MM.1S (cell line): Measurements from ENCODE around the gene IL17RE.

Experiments
- CTCF ChIP-seq: fragments of 300-600 bp; sonication (generic); IDR thresholded peaks from 2 replicates; pipeline ENCODE4 v1.5.1; 2016; ENCODE audit warnings: antibody characterized with exemption, low read length, mixed read lengths
- EZH2 ChIP-seq: fragments of 300-600 bp; sonication (generic); optimal IDR thresholded peaks from 2 replicates; pipeline ENCODE3; 2017; ENCODE audit warnings: low read depth, mild to moderate bottlenecking, antibody characterized with exemption, low read length, mixed read lengths
- EZH2phosphoT487 ChIP-seq: fragments of 300-600 bp; sonication (generic); IDR thresholded peaks from 2 replicates; pipeline ENCODE4 v1.6.1; 2018; ENCODE audit warnings: antibody characterized with exemption, low read length

DNA sequence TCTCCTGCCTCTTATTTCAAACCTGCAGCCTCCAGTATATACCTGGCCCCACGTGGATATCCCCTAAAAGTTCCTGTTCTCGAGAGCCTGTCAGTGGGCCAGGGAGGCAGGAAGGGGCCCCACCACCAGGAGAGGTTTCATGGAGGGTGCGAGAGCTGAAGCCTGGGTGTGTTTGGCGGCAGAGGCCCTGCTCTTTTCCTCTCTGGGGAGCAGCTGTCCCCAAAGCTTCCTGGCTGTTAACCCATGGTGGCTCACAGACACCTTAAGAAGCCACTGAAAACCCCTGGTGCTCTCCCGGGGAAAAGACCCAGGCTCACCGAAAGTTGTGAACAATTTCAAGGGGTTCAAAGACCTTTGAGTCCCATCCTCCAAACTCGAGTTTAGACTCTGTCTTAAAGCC lies 48.5 kb downstream of the IL17RE start:
- TF ChIP-seq CTCF (no peak), EZH2 (no peak), EZH2phosphoT487 (no peak)
